GM12878 (cell line): ENCODE measurements around the gene CDCA3. TPM values are rescaled to one million over a fixed set of nuclear protein-coding genes. Genes with fewer than 3 reads are reported as not detected.

Experiments used
- ASH2L ChIP-seq: fragments of 300-600, 200-600 bp; sonication (generic); IDR thresholded peaks from 2 replicates; pipeline ENCODE4 v1.6.1; 2017; ENCODE audit warnings: low read depth, mild to moderate bottlenecking, borderline replicate concordance
- ATF7 ChIP-seq: fragments of 450-650 bp; IDR thresholded peaks from 2 replicates; pipeline ENCODE4 v1.6.1; 2016; ENCODE audit warnings: low read depth, mild to moderate bottlenecking
- BCL11A ChIP-seq: IDR thresholded peaks from 2 replicates; pipeline ENCODE4 v1.6.1; 2011; ENCODE audit warnings: low read depth, low read length
- BRCA1 ChIP-seq: IDR thresholded peaks from 2 replicates; pipeline ENCODE4 v1.6.1; 2011; ENCODE audit warnings: low read depth, low read length, improper control_type of control experiment
- CBX3 ChIP-seq: fragments of 200-600 bp; sonication (generic); IDR thresholded peaks from 2 replicates; pipeline ENCODE4 v1.6.1; 2016; ENCODE audit warnings: low read depth, borderline replicate concordance
- CBX5 ChIP-seq: sonication (generic); IDR thresholded peaks from 2 replicates; pipeline ENCODE4 v1.6.1; 2016; ENCODE audit warnings: low read depth, moderate library complexity, mild to moderate bottlenecking, inconsistent platforms
- CHD2 ChIP-seq: IDR thresholded peaks from 2 replicates; pipeline ENCODE4 v1.6.1; 2011; ENCODE audit warnings: low read depth, low read length, improper control_type of control experiment, borderline replicate concordance
- CUX1 ChIP-seq: IDR thresholded peaks from 2 replicates; pipeline ENCODE4 v1.6.1; 2012; ENCODE audit warnings: improper control_type of control experiment, low read depth, low read length; ENCODE audit not compliant: insufficient replicate concordance
- DPF2 ChIP-seq: fragments of 450-650 bp; IDR thresholded peaks from 2 replicates; pipeline ENCODE4 v1.6.1; 2017; ENCODE audit warnings: mild to moderate bottlenecking
- EED ChIP-seq: sonication (generic); IDR thresholded peaks from 2 replicates; pipeline ENCODE4 v1.6.1; 2016; ENCODE audit warnings: antibody characterized with exemption, low read depth
- GATAD2B ChIP-seq: fragments of 450-650 bp; conservative IDR thresholded peaks from 2 replicates; pipeline ENCODE4 v1.6.1; 2017; ENCODE audit warnings: low read depth, mild to moderate bottlenecking, moderate library complexity
- HDAC6 ChIP-seq: fragments of 200-600 bp; sonication (generic); IDR thresholded peaks from one replicate; pipeline ENCODE4 v1.8.0; 2017; ENCODE audit warnings: antibody characterized with exemption; ENCODE audit not compliant: unreplicated experiment
- IKZF1 ChIP-seq: fragments of 450-650 bp; conservative IDR thresholded peaks from 2 replicates; pipeline ENCODE4 v1.6.1; 2017; ENCODE audit warnings: antibody characterized with exemption, mild to moderate bottlenecking
- IRF3 ChIP-seq: fragments of 450-650 bp; IDR thresholded peaks from 2 replicates; pipeline ENCODE4 v1.6.1; 2014; ENCODE audit warnings: mild to moderate bottlenecking
- NR2C1 ChIP-seq: fragments of 450-650 bp; IDR thresholded peaks from 2 replicates; pipeline ENCODE4 v1.6.1; 2017; ENCODE audit warnings: antibody characterized with exemption, mild to moderate bottlenecking, moderate library complexity
- PBX3 ChIP-seq: IDR thresholded peaks from 2 replicates; pipeline ENCODE4 v1.6.1; 2011; ENCODE audit warnings: mild to moderate bottlenecking, low read depth, low read length, moderate library complexity; ENCODE audit not compliant: insufficient replicate concordance
- RELA ChIP-seq: fragments of 450-650 bp; IDR thresholded peaks from 2 replicates; pipeline ENCODE4 v1.8.0; 2014; ENCODE audit warnings: borderline replicate concordance; ENCODE audit not compliant: partially characterized antibody
- RUNX3 ChIP-seq: IDR thresholded peaks from 2 replicates; pipeline ENCODE4 v1.6.1; 2012; ENCODE audit warnings: low read length, inconsistent platforms
- STAT3 ChIP-seq: IDR thresholded peaks from 2 replicates; pipeline ENCODE4 v1.6.1; 2011; ENCODE audit warnings: low read depth, low read length, improper control_type of control experiment
- TCF12 ChIP-seq: IDR thresholded peaks from 2 replicates; pipeline ENCODE4 v1.6.1; 2011; ENCODE audit warnings: low read depth, mild to moderate bottlenecking, low read length
- TCF7 ChIP-seq: IDR thresholded peaks from 2 replicates; pipeline ENCODE4 v1.6.1; 2014; ENCODE audit warnings: antibody characterized with exemption, borderline replicate concordance
- ZNF24 ChIP-seq: fragments of 450-650 bp; IDR thresholded peaks from 2 replicates; pipeline ENCODE4 v1.6.1; 2017; ENCODE audit warnings: antibody characterized with exemption, mild to moderate bottlenecking
- polyA plus RNA-seq, 11 experiments: library from polyadenylated mRNA; depleted of rRNA in 4 of 11; unstranded in 6 of 11; stranded (reverse) in 5 of 11; fragments of >200 nt; fragmentation: Nextera tagmentation in 4 of 11; fragmentation: Illumina TruSeq in 1 of 11; extraction: Ambion mirVana in 4 of 11; extraction: Trizol in 1 of 11; gene quantifications; 1 replicate in 1 of 11; 2 replicates in 10 of 11; pipeline versions ENCODE4 v1.2.1 to v1.2.3, GENCODE V29; 2011 to 2016; ENCODE audit warnings: inconsistent platforms in 2 of 11, missing spikeins in 2 of 11, low read depth in 1 of 11
- total RNA-seq, 4 experiments: library from RNA; depleted of rRNA in 3 of 4; stranded (reverse); fragments of >200 nt in 3 of 4; fragmentation: Illumina TruSeq in 1 of 4; extraction: Trizol in 1 of 4; gene quantifications; 2 replicates each; pipeline versions ENCODE4 v1.2.1 to v1.2.3, GENCODE V29; 2013 to 2021

Gene CDCA3
- total and polyA plus RNA-seq, 10 of the 15 experiments (the other 5 are each of a cell fraction or from before 2014, with no cell fraction given), result 34.5 to 148 (median 97.4) TPM

- TF ChIP-seq DPF2, result no peak
- no peak for TF ChIP-seq PBX3
- TF ChIP-seq CBX3, result no peak
- no peak for TF ChIP-seq BCL11A
- TF ChIP-seq IRF3, result no peak
- TF ChIP-seq EED, result no peak
- TF ChIP-seq CUX1, result no peak
- no peak for TF ChIP-seq RUNX3
- TF ChIP-seq CHD2, result no peak
- TF ChIP-seq NR2C1, result no peak
- TF ChIP-seq STAT3, result no peak
- no peak for TF ChIP-seq CBX5
- peak; percentile 28; the same call in 1 of the 2 replicates for TF ChIP-seq IKZF1
- TF ChIP-seq ZNF24, result no peak
- TF ChIP-seq ATF7, result no peak
- TF ChIP-seq GATAD2B, result no peak; the same call in 1 of the 2 replicates
- TF ChIP-seq RELA, result no peak
- peak; percentile 45; the same call in 1 of the 2 replicates for TF ChIP-seq TCF12
- no peak for TF ChIP-seq ASH2L
- no peak for TF ChIP-seq TCF7
- TF ChIP-seq BRCA1, result 0 out of 2 replicates have a peak, but pooled peaks have one; percentile 7
- TF ChIP-seq HDAC6, result peak; percentile 42
Observed at GRCh38 chr12:6873094-6874014, 22.3 kb upstream of the CDCA3 start, which contains the start of gene SPSB2 (continued).
